Nephron (organoid): ENCODE results near the gene AFAP1L1.
A peak's percentile ranks its signal among the peaks of the same experiment; 100 is the strongest.

Source experiments
- H3K27ac Mint-ChIP-seq, 3 experiments: 2 replicates each; pipeline ENCODE4 v1.8.0; 2020; ENCODE audit warnings: mixed read lengths in 3 of 3, mild to moderate bottlenecking in 2 of 3, moderate library complexity in 1 of 3
- H3K27me3 Mint-ChIP-seq: 2 replicates; pipeline ENCODE4 v1.8.0; 2021; ENCODE audit warnings: low read depth, mild to moderate bottlenecking, moderate library complexity, mixed read lengths
- H3K36me3 Mint-ChIP-seq: 2 replicates; pipeline ENCODE4 v1.8.0; 2020; ENCODE audit warnings: low read depth, mixed read lengths
- H3K4me1 Mint-ChIP-seq: 2 replicates; pipeline ENCODE4 v1.8.0; 2020; ENCODE audit warnings: mixed read lengths
- H3K4me3 Mint-ChIP-seq, 3 experiments: 2 replicates each; pipeline ENCODE4 v1.8.0; 2020; ENCODE audit warnings: mild to moderate bottlenecking in 3 of 3, mixed read lengths in 3 of 3, moderate library complexity in 2 of 3
- H3K9me3 Mint-ChIP-seq: 2 replicates; pipeline ENCODE4 v1.8.0; 2020; ENCODE audit warnings: mixed read lengths
- TF ChIP-seq, protein P1 (sequence below), 3 experiments: fragments of 200-600 bp; sonication (generic); IDR thresholded peaks; one replicate each; pipeline ENCODE4 v1.5.0; 2021; ENCODE audit warnings: antibody characterized with exemption in 3 of 3; ENCODE audit not compliant: unreplicated experiment in 3 of 3

AFAP1L1 gene

DNA sequence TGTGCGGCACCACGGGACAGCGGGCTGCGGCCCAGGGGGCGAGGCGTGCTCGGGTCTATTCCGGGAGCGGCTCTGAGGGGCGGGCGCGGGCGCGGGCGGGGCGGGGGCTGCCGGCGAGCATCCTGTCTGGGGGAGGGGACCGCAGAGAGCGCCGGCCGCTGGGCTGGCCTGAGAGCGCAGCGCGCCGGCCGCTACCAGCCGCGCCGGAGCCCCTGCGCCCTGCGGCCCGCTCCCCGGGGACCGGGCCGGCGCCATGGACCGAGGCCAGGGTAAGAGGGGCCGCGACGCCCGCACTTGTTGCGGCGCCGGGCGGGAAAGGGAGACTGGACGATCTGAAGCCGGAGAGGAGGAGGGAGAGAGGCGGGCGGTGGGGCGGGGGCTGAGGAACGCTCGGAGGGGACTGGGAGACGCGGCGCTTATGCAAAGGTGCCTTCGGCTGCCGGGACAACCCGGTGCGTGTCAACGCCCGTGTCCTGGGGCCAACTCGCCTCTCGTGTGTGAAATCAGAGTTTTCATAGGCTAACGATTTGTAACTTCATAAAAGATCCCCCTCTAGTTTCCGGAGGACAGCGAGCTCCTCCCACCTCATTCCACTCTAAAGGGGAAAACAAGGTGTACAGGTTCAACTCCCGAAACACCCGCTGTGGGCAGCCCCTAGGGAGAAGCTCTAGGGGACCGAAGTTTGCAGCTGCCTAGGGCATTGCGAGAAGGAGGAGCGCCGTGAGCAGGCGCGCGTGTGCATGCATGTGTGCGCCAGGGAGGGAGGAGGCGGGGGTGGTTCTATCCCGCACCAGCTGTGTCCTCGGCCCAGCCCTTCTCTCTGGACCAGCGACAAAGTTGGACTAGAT lies at the start of gene AFAP1L1:
Gene AFAP1L1, plus strand, starts transcription at position 144 of the 848 bp plus-strand sequence. Its CDS starts 110 bp downstream, at position 254.
- peaks cover 17% of the 10 kb centered on the region for H3K9me3 Mint-ChIP-seq
- TF ChIP-seq, protein P1, sequence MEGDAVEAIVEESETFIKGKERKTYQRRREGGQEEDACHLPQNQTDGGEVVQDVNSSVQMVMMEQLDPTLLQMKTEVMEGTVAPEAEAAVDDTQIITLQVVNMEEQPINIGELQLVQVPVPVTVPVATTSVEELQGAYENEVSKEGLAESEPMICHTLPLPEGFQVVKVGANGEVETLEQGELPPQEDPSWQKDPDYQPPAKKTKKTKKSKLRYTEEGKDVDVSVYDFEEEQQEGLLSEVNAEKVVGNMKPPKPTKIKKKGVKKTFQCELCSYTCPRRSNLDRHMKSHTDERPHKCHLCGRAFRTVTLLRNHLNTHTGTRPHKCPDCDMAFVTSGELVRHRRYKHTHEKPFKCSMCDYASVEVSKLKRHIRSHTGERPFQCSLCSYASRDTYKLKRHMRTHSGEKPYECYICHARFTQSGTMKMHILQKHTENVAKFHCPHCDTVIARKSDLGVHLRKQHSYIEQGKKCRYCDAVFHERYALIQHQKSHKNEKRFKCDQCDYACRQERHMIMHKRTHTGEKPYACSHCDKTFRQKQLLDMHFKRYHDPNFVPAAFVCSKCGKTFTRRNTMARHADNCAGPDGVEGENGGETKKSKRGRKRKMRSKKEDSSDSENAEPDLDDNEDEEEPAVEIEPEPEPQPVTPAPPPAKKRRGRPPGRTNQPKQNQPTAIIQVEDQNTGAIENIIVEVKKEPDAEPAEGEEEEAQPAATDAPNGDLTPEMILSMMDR (IDR thresholded peaks at IDR 0.05; ENCODE audit: unreplicated experiment in 3 of 3): no peak

DNA sequence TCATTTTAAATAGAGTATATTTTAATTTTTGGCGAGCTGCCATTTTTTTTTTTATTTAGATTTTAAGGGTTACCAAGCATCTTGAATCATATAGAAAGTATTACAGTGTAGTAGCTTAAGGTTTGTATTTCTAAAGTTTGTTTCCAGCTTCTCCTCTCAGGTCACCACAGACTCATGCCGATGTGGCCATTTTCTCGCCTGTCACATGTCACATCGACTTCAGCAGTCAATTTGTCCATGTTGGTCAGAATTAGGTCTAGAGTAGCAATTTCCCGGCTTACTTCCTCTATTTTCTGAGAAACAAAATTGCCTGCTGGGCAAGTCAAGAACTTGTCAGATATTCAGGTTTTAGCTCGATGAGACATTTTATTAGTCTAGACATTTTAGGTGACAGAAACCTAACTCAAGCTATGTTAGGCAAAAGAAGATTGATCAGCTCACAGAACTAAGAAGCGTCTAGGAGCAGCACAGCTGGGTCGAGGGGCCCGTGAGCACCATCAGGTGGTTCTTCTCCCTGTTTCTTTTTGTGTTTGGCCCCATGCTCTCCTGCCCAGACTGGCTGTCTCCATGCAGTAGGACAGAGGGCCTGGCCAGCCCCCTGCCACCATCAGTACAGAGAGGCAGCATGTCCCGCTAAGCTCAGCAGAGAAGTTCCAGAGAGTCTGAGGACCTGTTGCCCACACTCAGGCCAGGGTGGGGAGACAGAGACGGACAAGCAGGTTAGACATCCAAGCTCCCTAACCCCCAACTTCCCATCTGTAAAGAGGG lies 48.4 kb upstream of the AFAP1L1 start:
- peaks cover 23% of the 10 kb centered on the region for H3K4me1 Mint-ChIP-seq
- no peaks in the 10 kb centered on the region for H3K27me3 Mint-ChIP-seq
- no peak overlapping the region for H3K4me3 Mint-ChIP-seq
- H3K9me3 Mint-ChIP-seq: no peaks in the 10 kb centered on the region
- peak overlapping the region in 1 of 3 experiments; percentile 11 for H3K27ac Mint-ChIP-seq
- TF ChIP-seq, protein P1 (IDR thresholded peaks at IDR 0.05; ENCODE audit: unreplicated experiment in 3 of 3): no peak
- no peaks in the 10 kb centered on the region for H3K36me3 Mint-ChIP-seq

More for the DNA sequence above, at the start of gene AFAP1L1:
- Mint-ChIP-seq H3K27ac (peak within 1 kb of the TSS; percentile 4 to 61 (median 22)), H3K4me1 (peaks cover 30% of the 10 kb centered on the region), H3K4me3 (peak within 1 kb of the TSS; percentile 87 to 97 (median 93)), H3K27me3 (peaks cover 52% of the 10 kb centered on the region), H3K36me3 (no peaks in the 10 kb centered on the region)

DNA sequence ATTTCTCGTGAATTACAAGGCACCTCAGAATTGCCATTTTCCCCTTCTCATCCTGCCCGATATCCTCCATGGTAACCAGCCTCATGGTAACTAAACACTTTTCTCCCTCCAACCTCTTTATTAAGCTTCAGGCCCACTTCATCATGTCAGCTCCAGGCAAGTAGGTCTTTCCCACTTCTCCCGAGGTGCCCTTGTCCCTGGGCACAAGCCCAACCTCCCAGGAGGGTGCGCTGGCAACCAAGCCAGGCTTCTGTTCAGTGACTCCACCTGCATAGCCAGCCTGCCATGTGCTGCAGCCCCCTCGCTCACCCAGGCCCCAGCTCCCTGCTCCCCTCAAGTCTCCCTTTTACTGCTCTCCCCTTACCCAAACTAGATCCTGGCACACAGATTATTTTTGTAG lies 47.4 kb upstream of the AFAP1L1 start:
- Mint-ChIP-seq H3K27me3 (no peaks in the 10 kb centered on the region), H3K9me3 (no peaks in the 10 kb centered on the region), H3K27ac (no peak overlapping the region), H3K4me1 (peaks cover 29% of the 10 kb centered on the region), H3K4me3 (no peak overlapping the region), H3K36me3 (no peaks in the 10 kb centered on the region)
- TF ChIP-seq, protein P1 (IDR thresholded peaks at IDR 0.05; ENCODE audit: unreplicated experiment in 3 of 3): no peak

DNA sequence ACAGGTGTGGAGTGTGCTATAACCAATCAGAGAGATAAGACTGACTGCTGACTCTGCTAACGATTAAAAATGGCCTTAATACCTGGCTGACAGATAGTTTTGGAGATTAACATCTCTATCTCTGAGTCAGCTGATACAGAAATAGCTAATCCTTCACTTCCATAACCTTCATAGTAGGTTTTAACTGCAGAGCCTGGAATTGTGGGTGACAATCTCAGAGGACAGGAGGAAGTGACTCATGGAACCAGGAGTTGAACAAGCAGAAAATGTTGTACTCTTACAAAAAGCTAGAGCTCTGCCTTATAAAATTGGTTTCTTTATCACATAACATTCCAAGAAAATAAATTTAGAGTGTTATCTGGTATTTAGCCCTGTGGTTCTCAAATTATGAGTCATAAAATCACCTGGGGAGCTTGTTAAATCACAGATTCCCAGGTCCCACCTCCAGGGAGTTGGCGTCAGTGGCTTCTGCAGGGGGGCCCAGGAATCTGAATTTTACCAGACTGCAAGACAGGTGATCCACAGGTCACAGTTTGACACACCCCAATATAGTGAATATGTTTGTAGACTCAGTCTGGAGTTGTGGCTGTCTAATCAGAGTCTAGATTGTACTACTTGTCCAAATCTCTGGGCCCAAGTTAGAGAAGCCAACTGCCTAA lies 44.4 kb upstream of the AFAP1L1 start:
- no peaks in the 10 kb centered on the region for H3K9me3 Mint-ChIP-seq
- no peaks in the 10 kb centered on the region for H3K36me3 Mint-ChIP-seq
- no peak overlapping the region for H3K4me3 Mint-ChIP-seq
- H3K27me3 Mint-ChIP-seq: no peaks in the 10 kb centered on the region
- peaks cover 26% of the 10 kb centered on the region for H3K4me1 Mint-ChIP-seq
- H3K27ac Mint-ChIP-seq: peak overlapping the region in 1 of 3 experiments; percentile 40
- TF ChIP-seq, protein P1 (IDR thresholded peaks at IDR 0.05; ENCODE audit: unreplicated experiment in 3 of 3): no peak

DNA sequence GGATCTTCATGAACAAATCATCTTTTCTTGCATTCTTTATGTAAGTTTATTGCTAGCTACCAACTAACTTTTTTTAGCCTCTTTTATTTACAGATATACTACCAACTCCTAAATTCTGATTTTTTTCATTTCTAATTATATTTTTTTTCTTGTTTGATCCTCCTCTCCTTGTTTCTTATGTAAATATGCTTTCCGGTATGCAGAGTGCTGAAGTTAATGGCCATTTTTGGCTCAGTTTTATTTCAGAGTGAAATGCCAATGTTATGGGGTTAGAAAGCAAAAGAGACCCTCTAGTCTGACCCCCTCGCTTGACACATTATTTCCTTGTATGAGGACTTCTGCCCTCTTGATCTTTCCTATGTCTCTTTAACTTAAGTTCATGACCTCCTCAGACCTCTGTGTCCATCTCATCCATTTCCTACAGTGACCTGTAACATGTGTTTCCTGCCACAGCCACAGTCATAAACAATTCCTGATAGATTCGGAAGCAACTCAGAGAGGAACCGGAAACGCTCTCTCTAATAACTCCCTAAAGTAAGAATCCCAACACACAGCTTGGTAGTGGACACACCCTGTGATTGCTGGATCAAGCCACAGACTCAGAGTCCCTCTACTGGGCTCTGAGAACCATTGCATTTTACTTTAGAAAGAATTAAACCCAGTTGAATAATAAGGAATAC lies 42.9 kb upstream of the AFAP1L1 start:
- peak overlapping the region; percentile 50 to 63 (median 58) for H3K27ac Mint-ChIP-seq
- peaks cover 8% of the 10 kb centered on the region for H3K27me3 Mint-ChIP-seq
- TF ChIP-seq, protein P1 (IDR thresholded peaks at IDR 0.05; ENCODE audit: unreplicated experiment in 3 of 3): peak; percentile 50 to 55 (median 51)
- H3K9me3 Mint-ChIP-seq: no peaks in the 10 kb centered on the region
- peaks cover 31% of the 10 kb centered on the region for H3K4me1 Mint-ChIP-seq
- H3K36me3 Mint-ChIP-seq: no peaks in the 10 kb centered on the region
- no peak overlapping the region for H3K4me3 Mint-ChIP-seq
